ENCODE results near the gene RAD51. TPM values are rescaled to one million over a fixed set of nuclear protein-coding genes. Genes with fewer than 3 reads are reported as not detected.
"Not testable (repeated sequence)": the region's sequence is repeated elsewhere in the genome, so short reads cannot be mapped to it uniquely, and the experiment has no call there.

RAD51 gene
- total RNA-seq, 4 donors from 2014 or later, result 0.50 to 0.92 (median 0.71) TPM; not detected in 1

DNA sequence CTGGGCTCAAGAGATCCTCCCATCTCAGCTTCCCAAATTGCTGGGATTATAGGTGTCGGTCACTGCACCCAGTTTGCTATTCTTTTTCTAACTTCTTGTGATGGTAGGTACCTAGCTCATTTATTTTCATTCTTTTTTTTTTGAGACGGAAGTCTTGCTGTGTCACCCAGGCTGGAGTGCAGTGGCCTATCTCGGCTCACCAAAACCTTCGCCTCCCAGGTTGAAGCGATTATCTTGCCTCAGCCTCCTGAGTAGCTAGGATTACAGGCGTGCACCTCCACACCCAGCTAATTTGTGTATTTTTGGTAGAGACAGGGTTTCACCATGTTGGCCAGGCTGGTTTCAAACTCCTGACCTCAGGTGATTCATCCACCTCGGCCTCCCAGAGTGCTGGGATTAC, 30.1 kb upstream of the RAD51 start:
- TF ChIP-seq POLR2AphosphoS5 (IDR thresholded peaks at IDR 0.05) (no peak), POLR2A (IDR thresholded peaks at IDR 0.05; ENCODE audit: low read depth) (no peak), EP300 (IDR thresholded peaks at IDR 0.05) (no peak)
- TF ChIP-seq, protein P1, sequence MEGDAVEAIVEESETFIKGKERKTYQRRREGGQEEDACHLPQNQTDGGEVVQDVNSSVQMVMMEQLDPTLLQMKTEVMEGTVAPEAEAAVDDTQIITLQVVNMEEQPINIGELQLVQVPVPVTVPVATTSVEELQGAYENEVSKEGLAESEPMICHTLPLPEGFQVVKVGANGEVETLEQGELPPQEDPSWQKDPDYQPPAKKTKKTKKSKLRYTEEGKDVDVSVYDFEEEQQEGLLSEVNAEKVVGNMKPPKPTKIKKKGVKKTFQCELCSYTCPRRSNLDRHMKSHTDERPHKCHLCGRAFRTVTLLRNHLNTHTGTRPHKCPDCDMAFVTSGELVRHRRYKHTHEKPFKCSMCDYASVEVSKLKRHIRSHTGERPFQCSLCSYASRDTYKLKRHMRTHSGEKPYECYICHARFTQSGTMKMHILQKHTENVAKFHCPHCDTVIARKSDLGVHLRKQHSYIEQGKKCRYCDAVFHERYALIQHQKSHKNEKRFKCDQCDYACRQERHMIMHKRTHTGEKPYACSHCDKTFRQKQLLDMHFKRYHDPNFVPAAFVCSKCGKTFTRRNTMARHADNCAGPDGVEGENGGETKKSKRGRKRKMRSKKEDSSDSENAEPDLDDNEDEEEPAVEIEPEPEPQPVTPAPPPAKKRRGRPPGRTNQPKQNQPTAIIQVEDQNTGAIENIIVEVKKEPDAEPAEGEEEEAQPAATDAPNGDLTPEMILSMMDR (IDR thresholded peaks at IDR 0.05), result no peak
- intact Hi-C loops (cut with DNase I), result no loop called here
- no peaks in the 10 kb centered on the region for H3K4me1 ChIP-seq
- H3K36me3 ChIP-seq, result no peaks in the 10 kb centered on the region
- 97% methylated on average over 7 of the region's 7 CpGs for WGBS
- DNase-seq (ENCODE audit: extremely low spot score), result no peak
- H3K9me3 ChIP-seq, result no peaks in the 10 kb centered on the region
- H3K4me3 ChIP-seq, result no peak overlapping the region
- H3K27me3 ChIP-seq, result no peaks in the 10 kb centered on the region
- H3K27ac ChIP-seq (replicated peaks in 1 of 4), result no peak overlapping the region

DNA sequence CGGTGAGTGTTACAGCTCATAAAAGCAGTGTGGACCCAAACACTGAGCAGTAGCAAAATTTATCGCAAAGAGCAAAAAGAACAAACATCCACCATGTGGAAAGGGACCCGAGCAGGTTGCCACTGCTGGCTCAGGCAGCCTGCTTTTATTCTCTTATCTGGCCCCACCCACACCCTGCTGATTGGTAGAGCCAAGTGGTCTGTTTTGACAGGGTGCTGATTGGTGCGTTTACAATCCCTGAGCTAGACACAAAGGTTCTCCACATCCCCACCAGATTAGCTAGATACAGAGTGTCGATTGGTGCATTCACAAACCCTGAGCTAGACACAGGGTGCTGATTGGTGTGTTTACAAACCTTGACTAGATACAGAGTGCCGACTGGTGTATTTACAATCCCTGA, 18.7 kb upstream of the RAD51 start:
- H3K9me3 ChIP-seq; H3K27me3 ChIP-seq; intact Hi-C loops (cut with DNase I); DNase-seq (ENCODE audit: extremely low spot score); H3K4me1 ChIP-seq; H3K4me3 ChIP-seq; H3K36me3 ChIP-seq; H3K27ac ChIP-seq (replicated peaks in 1 of 4): not testable (repeated sequence)
- 98% methylated on average over 5 of the region's 6 CpGs for WGBS

DNA sequence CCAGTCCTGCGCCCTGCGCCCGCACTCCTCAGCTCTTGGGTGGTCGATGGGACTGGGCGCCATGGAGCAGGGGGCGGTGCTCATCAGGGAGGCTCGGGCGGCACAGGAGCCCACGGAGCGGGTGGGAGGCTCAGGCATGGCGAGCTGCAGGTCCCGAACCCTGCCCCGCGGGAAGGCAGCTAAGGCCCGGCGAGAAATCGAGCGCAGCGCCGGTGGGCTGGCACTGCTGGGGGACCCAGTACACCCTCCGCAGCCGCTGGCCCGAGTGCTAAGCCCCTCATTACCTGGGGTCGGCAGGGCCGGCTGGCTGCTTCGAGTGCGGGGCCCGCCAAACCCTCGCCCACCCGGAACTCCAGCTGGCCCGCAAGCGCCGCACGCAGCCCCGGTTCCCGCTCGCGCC, 18.1 kb upstream of the RAD51 start:
- DNase-seq (ENCODE audit: extremely low spot score); intact Hi-C loops (cut with DNase I); H3K27me3 ChIP-seq; H3K4me3 ChIP-seq; H3K9me3 ChIP-seq; H3K27ac ChIP-seq (replicated peaks in 1 of 4); H3K4me1 ChIP-seq; H3K36me3 ChIP-seq: not testable (repeated sequence)
- 96% methylated on average over 9 of the region's 38 CpGs for WGBS

DNA sequence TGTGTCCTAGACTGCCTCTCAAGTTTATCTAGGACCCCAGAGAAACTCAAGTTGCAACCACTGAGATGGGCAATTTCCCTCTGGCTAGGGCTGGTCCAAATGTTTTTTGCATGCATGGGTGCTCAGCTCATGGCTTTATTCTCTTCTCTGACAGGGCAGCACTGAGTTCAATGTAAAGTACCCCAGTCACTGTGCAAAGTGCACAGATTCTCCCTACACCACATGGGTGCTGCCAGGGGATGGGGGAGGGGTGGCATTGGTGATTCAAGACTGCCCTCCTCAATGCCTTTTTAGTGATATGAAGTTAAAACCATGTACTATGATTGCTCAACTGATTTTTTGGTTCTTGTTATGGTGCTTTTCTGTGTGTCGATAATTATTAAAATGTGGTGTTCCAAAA, 14.8 kb upstream of the RAD51 start:
- no peak for DNase-seq (ENCODE audit: extremely low spot score)
- Histone ChIP-seq H3K27me3 (no peaks in the 10 kb centered on the region), H3K27ac (replicated peaks in 1 of 4) (no peak overlapping the region), H3K9me3 (no peaks in the 10 kb centered on the region), H3K4me1 (peaks cover 0 to 6% (median 2%) of the 10 kb centered on the region in 4 donors), H3K4me3 (no peak overlapping the region), H3K36me3 (no peaks in the 10 kb centered on the region)
- 100% methylated on average over 1 of the region's 1 CpG for WGBS
- intact Hi-C loops (cut with DNase I), result no loop called here
- TF ChIP-seq, protein P1 (IDR thresholded peaks at IDR 0.05), result no peak
- no peak for TF ChIP-seq POLR2AphosphoS5 (IDR thresholded peaks at IDR 0.05)
- TF ChIP-seq EP300 (IDR thresholded peaks at IDR 0.05), result no peak
- no peak for TF ChIP-seq POLR2A (IDR thresholded peaks at IDR 0.05; ENCODE audit: low read depth)

DNA sequence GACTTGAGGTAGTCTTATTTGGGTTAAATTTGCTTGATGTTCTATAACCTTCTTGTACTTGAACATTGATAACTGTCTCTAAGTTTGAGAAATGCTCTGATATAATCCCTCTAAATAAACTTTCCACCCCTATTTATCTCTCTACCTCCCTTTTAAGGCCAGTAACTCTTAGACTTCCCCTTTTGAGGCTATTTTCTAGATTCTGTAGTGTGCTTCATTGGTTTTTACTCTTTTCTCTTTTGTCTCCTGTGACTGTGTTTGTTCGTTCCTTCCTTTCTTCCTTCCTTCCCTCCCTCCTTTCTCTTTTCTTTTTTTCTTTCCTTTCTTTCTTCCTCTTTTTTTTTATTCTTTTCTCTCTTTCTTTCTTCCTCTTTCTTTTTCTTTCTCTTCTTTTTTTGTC, 14.0 kb upstream of the RAD51 start:
- 67% methylated on average over 1 of the region's 1 CpG for WGBS
- H3K9me3 ChIP-seq; H3K4me1 ChIP-seq; H3K27me3 ChIP-seq; H3K36me3 ChIP-seq; H3K4me3 ChIP-seq; H3K27ac ChIP-seq (replicated peaks in 1 of 4); intact Hi-C loops (cut with DNase I); DNase-seq (ENCODE audit: extremely low spot score): not testable (repeated sequence)

DNA sequence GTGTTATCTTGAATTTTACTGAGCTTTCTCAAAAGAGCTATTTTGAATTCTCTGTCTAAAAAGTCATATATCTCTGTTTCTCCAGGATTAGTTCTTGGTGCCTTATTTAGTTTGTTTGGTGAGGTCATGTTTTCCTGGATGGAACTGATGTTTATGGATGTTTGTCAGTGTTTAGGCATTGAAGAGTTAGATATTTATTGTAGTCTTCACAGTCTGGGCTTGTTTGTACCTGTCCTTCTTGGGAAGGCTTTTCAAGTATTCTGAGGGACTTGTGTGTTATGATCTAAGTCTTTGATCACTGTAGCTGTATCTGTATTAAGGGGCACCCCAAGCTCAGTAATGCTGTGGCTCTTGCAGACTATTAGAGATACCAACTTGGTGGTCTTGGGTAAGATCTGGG, 10.6 kb upstream of the RAD51 start:
- no peak for TF ChIP-seq EP300 (IDR thresholded peaks at IDR 0.05)
- no peak for TF ChIP-seq POLR2AphosphoS5 (IDR thresholded peaks at IDR 0.05)
- no peak for TF ChIP-seq POLR2A (IDR thresholded peaks at IDR 0.05; ENCODE audit: low read depth)
- TF ChIP-seq, protein P1 (IDR thresholded peaks at IDR 0.05), result no peak
- Histone ChIP-seq H3K9me3 (no peaks in the 10 kb centered on the region), H3K4me3 (no peak overlapping the region), H3K4me1 (peaks cover 0 to under 1% (median under 1%) of the 10 kb centered on the region in 4 donors), H3K27me3 (no peaks in the 10 kb centered on the region), H3K36me3 (peaks cover 0 to 7% (median 0%) of the 10 kb centered on the region in 4 donors), H3K27ac (replicated peaks in 1 of 4) (no peak overlapping the region)
- intact Hi-C loops (cut with DNase I), result no loop called here
- no peak for DNase-seq (ENCODE audit: extremely low spot score)

Measured in esophagus muscularis mucosa (tissue), 4 donors.